Measurements from ENCODE around the gene ASCC3.
A peak's percentile ranks its signal among the peaks of the same experiment; 100 is the strongest.

ASCC3 gene

GRCh38 chr6:100685747-100686146 is 195.4 kb downstream of the ASCC3 start:
- no peak for DNase-seq (ENCODE audit: low read depth, low spot score)
- Histone ChIP-seq H3K36me3 (ENCODE audit: insufficient read depth, insufficient read length, low read length) (no peaks in the 10 kb centered on the region), H3K9ac (ENCODE audit: insufficient read length, low read depth) (no peak overlapping the region), H3K27me3 (ENCODE audit: insufficient read depth, insufficient read length) (no peaks in the 10 kb centered on the region), H3K4me3 (ENCODE audit: insufficient read length, low read depth) (no peak overlapping the region), H3K4me1 (ENCODE audit: insufficient read depth, insufficient read length) (no peaks in the 10 kb centered on the region), H3K9me3 (ENCODE audit: insufficient read depth, low read length) (no peaks in the 10 kb centered on the region)
- no peak for TF ChIP-seq ZNF274 (IDR thresholded peaks at IDR 0.05; ENCODE audit: low read depth, low read length)
- no peak for TF ChIP-seq SUZ12 (IDR thresholded peaks at IDR 0.05; ENCODE audit: extremely low read depth, insufficient read depth, insufficient read length)
- TF ChIP-seq YY1 (IDR thresholded peaks at IDR 0.05; ENCODE audit: insufficient read depth, insufficient read length): no peak

- TF ChIP-seq ZNF274 (IDR thresholded peaks at IDR 0.05; ENCODE audit: low read depth, low read length): no peak
- no peak for DNase-seq (ENCODE audit: low read depth, low spot score)
- Histone ChIP-seq H3K36me3 (ENCODE audit: insufficient read depth, insufficient read length, low read length) (no peaks in the 10 kb centered on the region), H3K4me1 (ENCODE audit: insufficient read depth, insufficient read length) (no peaks in the 10 kb centered on the region), H3K27me3 (ENCODE audit: insufficient read depth, insufficient read length) (no peaks in the 10 kb centered on the region), H3K4me3 (ENCODE audit: insufficient read length, low read depth) (no peak overlapping the region), H3K9me3 (ENCODE audit: insufficient read depth, low read length) (no peaks in the 10 kb centered on the region), H3K9ac (ENCODE audit: insufficient read length, low read depth) (no peak overlapping the region)
Observed at GRCh38 chr6:100680163-100680562, 201.0 kb downstream of the ASCC3 start.

- Histone ChIP-seq H3K4me1 (ENCODE audit: insufficient read depth, insufficient read length) (no peaks in the 10 kb centered on the region), H3K27me3 (ENCODE audit: insufficient read depth, insufficient read length) (no peaks in the 10 kb centered on the region), H3K36me3 (ENCODE audit: insufficient read depth, insufficient read length, low read length) (no peaks in the 10 kb centered on the region), H3K9ac (ENCODE audit: insufficient read length, low read depth) (no peak overlapping the region), H3K4me3 (ENCODE audit: insufficient read length, low read depth) (no peak overlapping the region), H3K9me3 (ENCODE audit: insufficient read depth, low read length) (no peaks in the 10 kb centered on the region)
- TF ChIP-seq SUZ12 (IDR thresholded peaks at IDR 0.05; ENCODE audit: extremely low read depth, insufficient read depth, insufficient read length): no peak
- no peak for TF ChIP-seq YY1 (IDR thresholded peaks at IDR 0.05; ENCODE audit: insufficient read depth, insufficient read length)
- TF ChIP-seq ZNF274 (IDR thresholded peaks at IDR 0.05; ENCODE audit: low read depth, low read length): no peak
- no peak for DNase-seq (ENCODE audit: low read depth, low spot score)
Observed at GRCh38 chr6:100678027-100678426, 203.1 kb downstream of the ASCC3 start.

GRCh38 chr6:100677240-100677639 is 203.9 kb downstream of the ASCC3 start:
- no peaks in the 10 kb centered on the region for H3K9me3 ChIP-seq (ENCODE audit: insufficient read depth, low read length)
- no peak overlapping the region for H3K9ac ChIP-seq (ENCODE audit: insufficient read length, low read depth)
- TF ChIP-seq SUZ12 (IDR thresholded peaks at IDR 0.05; ENCODE audit: extremely low read depth, insufficient read depth, insufficient read length) (no peak), YY1 (IDR thresholded peaks at IDR 0.05; ENCODE audit: insufficient read depth, insufficient read length) (no peak), ZNF274 (IDR thresholded peaks at IDR 0.05; ENCODE audit: low read depth, low read length) (no peak)
- DNase-seq (ENCODE audit: low read depth, low spot score): no peak
- H3K36me3 ChIP-seq (ENCODE audit: insufficient read depth, insufficient read length, low read length): no peaks in the 10 kb centered on the region
- H3K4me3 ChIP-seq (ENCODE audit: insufficient read length, low read depth): no peak overlapping the region
- no peaks in the 10 kb centered on the region for H3K27me3 ChIP-seq (ENCODE audit: insufficient read depth, insufficient read length)
- H3K4me1 ChIP-seq (ENCODE audit: insufficient read depth, insufficient read length): no peaks in the 10 kb centered on the region

GRCh38 chr6:100673641-100674040 is 207.5 kb downstream of the ASCC3 start:
- DNase-seq (ENCODE audit: low read depth, low spot score): peak; percentile 32
- Histone ChIP-seq H3K9me3 (ENCODE audit: insufficient read depth, low read length) (no peaks in the 10 kb centered on the region), H3K27me3 (ENCODE audit: insufficient read depth, insufficient read length) (no peaks in the 10 kb centered on the region), H3K36me3 (ENCODE audit: insufficient read depth, insufficient read length, low read length) (no peaks in the 10 kb centered on the region), H3K4me1 (ENCODE audit: insufficient read depth, insufficient read length) (no peaks in the 10 kb centered on the region), H3K4me3 (ENCODE audit: insufficient read length, low read depth) (no peak overlapping the region), H3K9ac (ENCODE audit: insufficient read length, low read depth) (no peak overlapping the region)
- no peak for TF ChIP-seq SUZ12 (IDR thresholded peaks at IDR 0.05; ENCODE audit: extremely low read depth, insufficient read depth, insufficient read length)
- no peak for TF ChIP-seq YY1 (IDR thresholded peaks at IDR 0.05; ENCODE audit: insufficient read depth, insufficient read length)
- TF ChIP-seq ZNF274 (IDR thresholded peaks at IDR 0.05; ENCODE audit: low read depth, low read length): no peak

- no peaks in the 10 kb centered on the region for H3K27me3 ChIP-seq (ENCODE audit: insufficient read depth, insufficient read length)
- no peak for DNase-seq (ENCODE audit: low read depth, low spot score)
- TF ChIP-seq SUZ12 (IDR thresholded peaks at IDR 0.05; ENCODE audit: extremely low read depth, insufficient read depth, insufficient read length) (no peak), ZNF274 (IDR thresholded peaks at IDR 0.05; ENCODE audit: low read depth, low read length) (no peak), YY1 (IDR thresholded peaks at IDR 0.05; ENCODE audit: insufficient read depth, insufficient read length) (no peak)
- no peaks in the 10 kb centered on the region for H3K9me3 ChIP-seq (ENCODE audit: insufficient read depth, low read length)
- no peaks in the 10 kb centered on the region for H3K4me1 ChIP-seq (ENCODE audit: insufficient read depth, insufficient read length)
- H3K4me3 ChIP-seq (ENCODE audit: insufficient read length, low read depth): no peak overlapping the region
- no peak overlapping the region for H3K9ac ChIP-seq (ENCODE audit: insufficient read length, low read depth)
- H3K36me3 ChIP-seq (ENCODE audit: insufficient read depth, insufficient read length, low read length): no peaks in the 10 kb centered on the region
Observed at GRCh38 chr6:100671740-100672139, 209.4 kb downstream of the ASCC3 start.

- TF ChIP-seq YY1 (IDR thresholded peaks at IDR 0.05; ENCODE audit: insufficient read depth, insufficient read length) (no peak), ZNF274 (IDR thresholded peaks at IDR 0.05; ENCODE audit: low read depth, low read length) (no peak), SUZ12 (IDR thresholded peaks at IDR 0.05; ENCODE audit: extremely low read depth, insufficient read depth, insufficient read length) (no peak)
- DNase-seq (ENCODE audit: low read depth, low spot score): no peak
- no peaks in the 10 kb centered on the region for H3K4me1 ChIP-seq (ENCODE audit: insufficient read depth, insufficient read length)
- no peaks in the 10 kb centered on the region for H3K36me3 ChIP-seq (ENCODE audit: insufficient read depth, insufficient read length, low read length)
- no peak overlapping the region for H3K9ac ChIP-seq (ENCODE audit: insufficient read length, low read depth)
- no peaks in the 10 kb centered on the region for H3K27me3 ChIP-seq (ENCODE audit: insufficient read depth, insufficient read length)
- no peak overlapping the region for H3K4me3 ChIP-seq (ENCODE audit: insufficient read length, low read depth)
- H3K9me3 ChIP-seq (ENCODE audit: insufficient read depth, low read length): no peaks in the 10 kb centered on the region
Observed at GRCh38 chr6:100670056-100670455, 211.1 kb downstream of the ASCC3 start.

GRCh38 chr6:100665041-100665380 is 216.1 kb downstream of the ASCC3 start:
- TF ChIP-seq ZNF274 (IDR thresholded peaks at IDR 0.05; ENCODE audit: low read depth, low read length): no peak
- no peak for TF ChIP-seq SUZ12 (IDR thresholded peaks at IDR 0.05; ENCODE audit: extremely low read depth, insufficient read depth, insufficient read length)
- no peak for TF ChIP-seq YY1 (IDR thresholded peaks at IDR 0.05; ENCODE audit: insufficient read depth, insufficient read length)
- H3K27me3 ChIP-seq (ENCODE audit: insufficient read depth, insufficient read length): no peaks in the 10 kb centered on the region
- H3K9me3 ChIP-seq (ENCODE audit: insufficient read depth, low read length): no peaks in the 10 kb centered on the region
- H3K36me3 ChIP-seq (ENCODE audit: insufficient read depth, insufficient read length, low read length): no peaks in the 10 kb centered on the region
- no peak for DNase-seq (ENCODE audit: low read depth, low spot score)
- H3K4me3 ChIP-seq (ENCODE audit: insufficient read length, low read depth): no peak overlapping the region
- no peak overlapping the region for H3K9ac ChIP-seq (ENCODE audit: insufficient read length, low read depth)
- no peaks in the 10 kb centered on the region for H3K4me1 ChIP-seq (ENCODE audit: insufficient read depth, insufficient read length)
